Measurements from ENCODE around the gene SKIC8. TPM values are rescaled to one million over a fixed set of nuclear protein-coding genes. Genes with fewer than 3 reads are reported as not detected.

The SKIC8 gene
- 10 to 100 TPM; 25.6 to 42.8 (median 33.5) TPM for total RNA-seq
- total RNA-seq (2013): 57.1 TPM
- total RNA-seq: 19.3 to 68.6 (median 41.0) reads per million in 29 experiments

GRCh38 chr15:78299101-78299930 is at the start of gene SKIC8:
TSS of gene SKIC8 (minus strand) at chr15:78299609. CDS start at chr15:78295686, 3,923 bp downstream.
- Mint-ChIP-seq H3K4me1 (peaks cover 22 to 36% (median 28%) of the 10 kb centered on the region in 3 donors), H3K27ac (peak within 1 kb of the TSS; percentile 93), H3K36me3 (peaks cover 12% of the 10 kb centered on the region), H3K4me3 (peak within 1 kb of the TSS; percentile 93 to 99 (median 98)), H3K27me3 (no peaks in the 10 kb centered on the region), H3K9me3 (no peaks in the 10 kb centered on the region)
- H3K4me1 ChIP-seq (ENCODE audit: control insufficient read depth in 1 of 2, extremely low read depth in 1 of 2, insufficient read depth in 2 of 2, low read length in 2 of 2): peaks cover 9 to 14% of the 10 kb centered on the region in 2 experiments
- WGBS (ENCODE audit: insufficient coverage): under 1% methylated on average over 55 of the region's 55 CpGs
- CTCF ChIA-PET: interaction anchor here (0.6 to 1.6 kb wide), 10 partner anchors 9 to 614 kb away, joined by 3 to 9 read pairs (median 4); partner anchors contain the start of genes DNAJA4 (in 1 of the 2), IREB2 (in 1 of the 2) and PSMA4 (in 1 of the 2)
- H3K36me3 ChIP-seq (ENCODE audit: control insufficient read depth in 2 of 2, extremely low read depth in 1 of 2, insufficient read depth in 1 of 2, low read length in 1 of 2): peaks cover 0 to 9% of the 10 kb centered on the region in 2 donors
- DNase-seq (peak; percentile 76 to 95 (median 86)), ATAC-seq (replicated peaks in 1 of 4) (peak; percentile 98 to 99 (median 98))
- POLR2A ChIA-PET: interaction anchor here (0.5 to 1.2 kb wide), 8 partner anchors 32 to 1659 kb away, joined by 3 to 16 read pairs (median 6); partner anchors contain the start of genes DNAJA4 (in 2 of the 2) and IREB2 (in 1 of the 2)
- H3K4me3 ChIP-seq (ENCODE audit: control insufficient read depth in 1 of 2, extremely low read depth in 1 of 2, low read length in 1 of 2): peak within 1 kb of the TSS; percentile 72 to 100
- H3K9me3 ChIP-seq: no peaks in the 10 kb centered on the region
- H3K27me3 ChIP-seq (replicated peaks in 1 of 2; ENCODE audit: control insufficient read depth in 2 of 2, extremely low read depth in 1 of 2, insufficient read depth in 2 of 2, low read length in 1 of 2): peaks cover 0 to 7% of the 10 kb centered on the region in 2 experiments
- H3K27ac ChIP-seq (ENCODE audit: low read length): peak within 1 kb of the TSS; percentile 57

- H3K4me1 ChIP-seq (ENCODE audit: control insufficient read depth in 1 of 2, extremely low read depth in 1 of 2, insufficient read depth in 2 of 2, low read length in 2 of 2): no peaks in the 10 kb centered on the region
- H3K4me3 ChIP-seq (ENCODE audit: control insufficient read depth in 1 of 2, extremely low read depth in 1 of 2, low read length in 1 of 2): no peak overlapping the region
- ChIA-PET POLR2A (no interaction called here), CTCF (no interaction called here)
- no peak overlapping the region for H3K27ac Mint-ChIP-seq
- DNase-seq (no peak), ATAC-seq (replicated peaks in 1 of 4) (no peak)
- H3K9me3 ChIP-seq: no peaks in the 10 kb centered on the region
- H3K4me3 Mint-ChIP-seq: no peak overlapping the region
- no peaks in the 10 kb centered on the region for H3K4me1 Mint-ChIP-seq
- H3K27me3 ChIP-seq (replicated peaks in 1 of 2; ENCODE audit: control insufficient read depth in 2 of 2, extremely low read depth in 1 of 2, insufficient read depth in 2 of 2, low read length in 1 of 2): peaks cover 5 to 11% of the 10 kb centered on the region in 2 experiments
- 83% methylated on average over 15 of the region's 17 CpGs for WGBS (ENCODE audit: insufficient coverage)
- no peaks in the 10 kb centered on the region for H3K36me3 Mint-ChIP-seq
- no peaks in the 10 kb centered on the region for H3K9me3 Mint-ChIP-seq
- no peak overlapping the region for H3K27ac ChIP-seq (ENCODE audit: low read length)
- H3K36me3 ChIP-seq (ENCODE audit: control insufficient read depth in 2 of 2, extremely low read depth in 1 of 2, insufficient read depth in 1 of 2, low read length in 1 of 2): no peaks in the 10 kb centered on the region
- H3K27me3 Mint-ChIP-seq: peaks cover 9 to 15% of the 10 kb centered on the region in 2 donors
Measured at GRCh38 chr15:78347586-78348543, 48.5 kb upstream of the SKIC8 start.

GRCh38 chr15:78345396-78346125 is 46.2 kb upstream of the SKIC8 start:
- WGBS (ENCODE audit: insufficient coverage): 96% methylated on average over 5 of the region's 9 CpGs
- ATAC-seq (replicated peaks in 1 of 4) (no peak), DNase-seq (no peak)
- H3K4me1 Mint-ChIP-seq: peaks cover 0 to 1% (median 0%) of the 10 kb centered on the region in 3 donors
- no peaks in the 10 kb centered on the region for H3K36me3 ChIP-seq (ENCODE audit: control insufficient read depth in 2 of 2, extremely low read depth in 1 of 2, insufficient read depth in 1 of 2, low read length in 1 of 2)
- no peak overlapping the region for H3K27ac ChIP-seq (ENCODE audit: low read length)
- peaks cover 13 to 36% of the 10 kb centered on the region in 2 donors for H3K27me3 Mint-ChIP-seq
- no peak overlapping the region for H3K27ac Mint-ChIP-seq
- H3K27me3 ChIP-seq (replicated peaks in 1 of 2; ENCODE audit: control insufficient read depth in 2 of 2, extremely low read depth in 1 of 2, insufficient read depth in 2 of 2, low read length in 1 of 2): peaks cover 6 to 33% of the 10 kb centered on the region in 2 experiments
- H3K9me3 ChIP-seq: no peaks in the 10 kb centered on the region
- H3K9me3 Mint-ChIP-seq: no peaks in the 10 kb centered on the region
- H3K36me3 Mint-ChIP-seq: no peaks in the 10 kb centered on the region
- POLR2A ChIA-PET: interaction anchor here in 1 of 2 donors (0.7 kb wide), 1 partner anchor 98 kb away, joined by 3 read pairs; no protein-coding TSS in a partner anchor
- no peak overlapping the region for H3K4me3 Mint-ChIP-seq
- H3K4me1 ChIP-seq (ENCODE audit: control insufficient read depth in 1 of 2, extremely low read depth in 1 of 2, insufficient read depth in 2 of 2, low read length in 2 of 2): no peaks in the 10 kb centered on the region
- CTCF ChIA-PET: interaction anchor here (0.6 to 0.9 kb wide), 3 partner anchors 10 to 87 kb away, joined by 3 to 4 read pairs (median 3); no protein-coding TSS in a partner anchor
- no peak overlapping the region for H3K4me3 ChIP-seq (ENCODE audit: control insufficient read depth in 1 of 2, extremely low read depth in 1 of 2, low read length in 1 of 2)

- 75% methylated on average over 10 of the region's 12 CpGs for WGBS (ENCODE audit: insufficient coverage)
- H3K9me3 ChIP-seq: no peaks in the 10 kb centered on the region
Measured at GRCh38 chr15:78343276-78344060, 44.1 kb upstream of the SKIC8 start.

DNA sequence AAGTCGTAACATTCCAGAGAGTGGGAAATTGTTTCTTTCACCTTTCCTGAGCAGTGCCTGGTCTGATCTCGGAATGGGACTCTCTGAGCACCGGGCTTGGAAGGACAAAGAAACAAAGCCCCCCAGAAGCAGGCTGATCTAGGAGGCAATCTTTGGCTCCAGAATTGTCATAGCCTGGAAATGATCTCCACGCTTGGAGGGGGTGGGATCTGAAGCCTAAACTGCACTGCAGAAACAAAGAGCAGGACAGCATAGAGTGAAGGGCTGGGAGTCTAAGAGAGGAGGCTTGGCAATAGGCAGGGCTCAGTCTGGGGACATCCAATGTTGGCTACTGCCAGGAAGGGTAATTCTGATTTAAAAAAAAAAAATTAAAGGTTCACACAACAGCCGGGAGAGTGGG is 42.6 kb upstream of the SKIC8 start:
- H3K27me3 ChIP-seq (replicated peaks in 1 of 2; ENCODE audit: control insufficient read depth in 2 of 2, extremely low read depth in 1 of 2, insufficient read depth in 2 of 2, low read length in 1 of 2): peaks cover 9 to 53% of the 10 kb centered on the region in 2 experiments
- Mint-ChIP-seq H3K4me1 (peaks cover 0 to 6% (median 3%) of the 10 kb centered on the region in 3 donors), H3K4me3 (no peak overlapping the region), H3K27me3 (peaks cover 28 to 59% of the 10 kb centered on the region in 2 donors), H3K27ac (no peak overlapping the region), H3K36me3 (no peaks in the 10 kb centered on the region), H3K9me3 (no peaks in the 10 kb centered on the region)
- no peak overlapping the region for H3K27ac ChIP-seq (ENCODE audit: low read length)
- no peaks in the 10 kb centered on the region for H3K36me3 ChIP-seq (ENCODE audit: control insufficient read depth in 2 of 2, extremely low read depth in 1 of 2, insufficient read depth in 1 of 2, low read length in 1 of 2)
- H3K4me1 ChIP-seq (ENCODE audit: control insufficient read depth in 1 of 2, extremely low read depth in 1 of 2, insufficient read depth in 2 of 2, low read length in 2 of 2): no peaks in the 10 kb centered on the region
- ATAC-seq (replicated peaks in 1 of 4) (no peak), DNase-seq (no peak)
- WGBS (ENCODE audit: insufficient coverage): 61% methylated on average over 3 of the region's 5 CpGs
- ChIA-PET CTCF (no interaction called here), POLR2A (no interaction called here)
- no peaks in the 10 kb centered on the region for H3K9me3 ChIP-seq
- no peak overlapping the region for H3K4me3 ChIP-seq (ENCODE audit: control insufficient read depth in 1 of 2, extremely low read depth in 1 of 2, low read length in 1 of 2)

More at GRCh38 chr15:78343276-78344060, 44.1 kb upstream of the SKIC8 start:
- H3K27me3 Mint-ChIP-seq: peaks cover 25 to 52% of the 10 kb centered on the region in 2 donors
- no peaks in the 10 kb centered on the region for H3K36me3 Mint-ChIP-seq
- H3K9me3 Mint-ChIP-seq: no peaks in the 10 kb centered on the region
- no peak overlapping the region for H3K4me3 Mint-ChIP-seq
- no peaks in the 10 kb centered on the region for H3K36me3 ChIP-seq (ENCODE audit: control insufficient read depth in 2 of 2, extremely low read depth in 1 of 2, insufficient read depth in 1 of 2, low read length in 1 of 2)
- no peak overlapping the region for H3K27ac Mint-ChIP-seq
- ATAC-seq (replicated peaks in 1 of 4): no peak
- peaks cover 12 to 45% of the 10 kb centered on the region in 2 experiments for H3K27me3 ChIP-seq (replicated peaks in 1 of 2; ENCODE audit: control insufficient read depth in 2 of 2, extremely low read depth in 1 of 2, insufficient read depth in 2 of 2, low read length in 1 of 2)
- ChIA-PET CTCF (interaction anchor here in 1 of 2 donors (0.5 kb wide), 1 partner anchor 12 kb away, joined by 4 read pairs; no protein-coding TSS in a partner anchor), POLR2A (no interaction called here)
- H3K4me3 ChIP-seq (ENCODE audit: control insufficient read depth in 1 of 2, extremely low read depth in 1 of 2, low read length in 1 of 2): no peak overlapping the region
- no peaks in the 10 kb centered on the region for H3K4me1 ChIP-seq (ENCODE audit: control insufficient read depth in 1 of 2, extremely low read depth in 1 of 2, insufficient read depth in 2 of 2, low read length in 2 of 2)
- H3K27ac ChIP-seq (ENCODE audit: low read length): no peak overlapping the region
- no peak for DNase-seq
- peaks cover 0 to 6% (median 3%) of the 10 kb centered on the region in 3 donors for H3K4me1 Mint-ChIP-seq

All from T-cell (primary cell).